Stimulated activated CD4-positive, alpha-beta T cell treated with anti-CD3 and anti-CD28 coated beads, TNF-alpha, amount 100 ng/mL, for 4 hours (primary cell): ENCODE data around the gene RSRP1.

Experiments
- DNase-seq, 3 experiments: peaks; one replicate each; pipeline ENCODE4 v3.0.0-alpha.2; 2020; ENCODE audit warnings: low read depth in 3 of 3

RSRP1 gene

DNA sequence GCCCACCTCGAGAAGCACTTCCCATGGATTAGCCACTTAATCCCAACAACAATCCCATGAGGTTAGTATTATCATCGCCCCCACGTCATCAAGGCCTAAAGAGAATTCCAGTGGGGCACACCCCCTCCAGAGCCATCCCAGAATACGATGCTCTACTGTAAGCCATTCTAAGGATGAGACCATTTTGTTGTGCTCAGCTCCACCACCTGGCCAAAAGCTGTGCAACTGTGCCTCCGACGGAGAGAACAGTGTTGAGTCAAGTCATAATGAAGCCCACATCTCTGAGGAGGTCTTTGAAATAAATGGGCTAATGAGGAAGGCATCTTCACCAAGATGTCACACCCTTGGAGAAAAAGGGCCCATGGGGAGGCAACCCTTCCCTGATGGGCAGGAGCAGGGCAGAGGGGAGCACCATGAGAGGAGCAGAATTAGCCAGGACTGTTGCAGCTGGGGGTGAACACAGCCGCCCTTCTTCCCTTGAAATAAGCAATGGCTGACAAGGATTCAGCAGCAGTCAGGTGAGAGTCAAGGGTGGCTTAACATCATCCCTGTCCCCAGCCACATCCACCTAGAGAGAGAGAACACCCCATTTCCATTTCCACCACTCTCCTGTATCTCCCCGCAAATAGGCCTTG is 29.5 kb downstream of the RSRP1 start:
- no peak for DNase-seq

DNA sequence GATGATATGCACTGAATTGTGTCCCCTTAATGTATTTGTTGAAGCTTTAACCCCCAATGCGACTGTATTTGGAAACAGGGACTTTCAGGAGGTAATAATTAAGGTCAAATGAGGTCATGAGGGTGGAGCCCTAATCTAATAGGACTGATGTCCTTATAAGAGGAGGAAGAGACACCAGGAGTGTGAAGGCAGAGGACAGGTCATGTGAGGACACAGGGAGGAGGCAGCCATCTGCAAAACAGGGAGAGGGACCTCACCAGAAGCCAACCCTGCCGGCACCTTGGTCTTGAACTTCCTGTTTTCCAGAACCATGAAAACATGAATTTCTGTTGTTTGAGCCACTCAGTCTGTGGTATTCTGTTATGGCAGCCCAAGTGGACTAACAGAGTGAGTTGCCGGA is 30.2 kb downstream of the RSRP1 start:
- DNase-seq: no peak

DNA sequence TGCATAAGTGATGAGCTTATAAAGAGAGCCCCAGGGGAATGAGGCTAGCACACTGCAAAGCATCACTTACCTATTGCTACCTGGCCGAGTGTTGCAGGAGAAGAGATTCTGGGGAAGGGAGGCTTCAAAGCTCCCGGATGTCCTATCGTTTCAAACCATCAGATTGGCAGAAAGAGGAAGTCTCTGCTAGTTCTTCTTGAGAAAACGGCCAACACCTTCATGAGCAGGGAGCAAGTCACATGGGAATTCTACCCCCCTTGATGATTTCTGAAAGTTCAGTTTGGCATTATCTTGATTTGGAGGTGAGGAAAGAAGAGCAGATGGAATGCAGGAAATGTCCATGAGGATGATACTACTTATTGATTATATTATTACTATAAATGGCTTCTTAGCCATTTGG is 31.1 kb downstream of the RSRP1 start:
- DNase-seq: no peak

DNA sequence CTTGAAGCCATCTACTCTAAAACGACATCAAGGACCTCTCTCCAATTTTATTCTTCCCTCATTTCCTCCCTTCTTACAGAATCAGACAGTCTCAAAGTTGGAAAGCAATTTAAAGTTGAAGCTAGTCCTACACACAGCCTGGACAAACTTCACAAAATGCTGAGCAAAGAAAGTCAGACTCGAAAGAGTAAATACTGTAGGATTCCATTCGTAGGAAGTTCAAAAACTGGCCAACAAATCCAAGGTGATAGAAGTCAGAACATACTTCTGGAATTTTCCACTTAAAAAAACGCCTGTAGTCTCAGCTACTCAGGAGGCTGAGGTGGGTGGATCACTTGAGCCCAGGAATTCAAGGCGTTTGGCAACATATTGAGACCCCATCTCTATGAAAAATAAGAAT is 34.5 kb downstream of the RSRP1 start:
- DNase-seq: no peak

DNA sequence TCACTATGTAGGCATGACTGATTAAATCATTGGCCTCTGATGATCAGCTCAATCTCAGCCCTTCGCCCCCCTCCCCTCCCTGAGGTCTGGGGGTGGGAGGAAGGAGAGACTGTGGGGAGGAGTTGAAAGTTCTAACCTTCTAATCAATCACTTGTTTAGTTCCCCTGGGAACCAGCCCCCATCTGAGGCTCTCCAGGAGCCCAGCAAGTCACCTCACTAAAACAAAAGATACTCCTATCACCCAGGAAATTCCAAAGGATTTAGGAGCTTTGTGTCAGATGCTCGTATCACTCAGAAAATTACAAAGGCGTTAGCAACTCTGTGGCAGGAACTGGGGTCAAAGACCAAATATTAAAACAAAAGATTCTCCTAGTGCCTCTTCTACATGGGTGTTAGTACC is 36.5 kb downstream of the RSRP1 start:
- DNase-seq: no peak

GRCh38 chr1:25209516-25209915 is 37.7 kb downstream of the RSRP1 start:
- DNase-seq: no peak

- no peak for DNase-seq
Observed at GRCh38 chr1:25208561-25209222, 38.6 kb downstream of the RSRP1 start.

DNA sequence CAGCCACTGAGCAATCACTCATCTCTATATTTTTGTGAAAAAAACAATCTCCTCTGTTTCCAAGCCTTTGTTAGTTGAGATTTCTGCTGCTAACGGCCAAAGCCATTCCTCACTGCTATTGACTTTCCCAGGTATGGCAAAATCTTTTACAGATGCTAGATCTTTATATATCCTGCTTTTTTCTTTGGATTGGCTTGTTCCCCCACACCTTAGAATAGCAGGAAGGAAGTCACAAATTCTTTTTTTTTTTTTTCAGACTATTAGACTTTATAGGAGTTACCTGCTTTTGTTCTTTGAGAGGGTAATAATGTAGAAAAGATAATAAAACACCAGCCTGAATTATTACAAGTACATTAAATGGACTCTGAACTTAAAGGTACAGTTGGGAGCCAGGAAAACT is 39.2 kb downstream of the RSRP1 start:
- no peak for DNase-seq

- no peak for DNase-seq
Observed at GRCh38 chr1:25206201-25206600, 41.1 kb downstream of the RSRP1 start.

DNA sequence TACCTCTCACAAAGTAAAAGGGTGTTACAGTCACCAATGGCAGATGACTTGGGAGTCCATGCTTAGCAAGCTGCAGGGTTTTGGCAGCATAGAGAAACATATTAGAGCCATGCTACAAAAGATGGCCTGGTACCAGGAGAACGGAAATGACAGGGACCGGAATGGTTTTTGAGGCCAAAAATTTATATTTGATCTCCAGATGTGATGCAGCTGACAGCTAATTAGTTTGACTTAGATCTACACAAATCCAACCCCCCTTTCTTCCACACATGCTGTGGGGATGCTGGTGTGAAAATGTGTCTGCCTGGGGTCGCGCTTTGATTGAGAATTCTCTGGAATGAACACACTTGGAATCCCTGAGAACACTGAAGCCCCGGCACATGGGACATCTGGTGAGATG is 41.5 kb downstream of the RSRP1 start:
- no peak for DNase-seq

DNA sequence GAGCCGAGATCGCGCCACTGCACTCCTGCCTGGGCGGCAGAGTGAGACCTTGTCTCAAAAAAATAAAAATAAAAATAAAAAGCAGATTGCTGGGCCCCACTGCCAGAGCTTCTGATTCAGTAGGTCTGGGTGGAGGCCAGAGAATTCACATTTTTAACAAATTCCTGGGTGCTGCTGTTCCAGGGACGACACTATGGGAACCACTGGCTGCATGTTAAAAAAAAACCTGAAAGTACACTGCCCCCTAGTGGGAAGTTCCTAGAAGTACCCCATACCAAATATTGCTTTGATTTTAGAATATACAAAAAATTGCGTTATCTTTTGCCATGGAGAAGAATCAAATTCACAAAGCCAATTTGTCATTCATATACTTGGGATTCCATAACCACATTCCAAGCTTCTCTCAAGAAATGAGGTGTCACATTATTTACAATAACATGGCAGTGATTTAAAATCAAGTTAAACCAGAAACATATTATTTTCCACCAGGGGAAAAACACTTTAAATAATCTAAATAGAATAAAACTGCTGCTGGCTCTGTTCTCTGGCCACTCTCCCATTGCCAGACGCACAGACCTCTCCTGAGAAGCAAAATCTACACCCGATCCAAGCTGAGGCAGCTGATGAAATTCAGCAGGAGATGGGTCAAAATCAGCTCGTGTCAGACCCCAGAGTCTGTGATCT is 42.3 kb downstream of the RSRP1 start:
- no peak for DNase-seq

DNA sequence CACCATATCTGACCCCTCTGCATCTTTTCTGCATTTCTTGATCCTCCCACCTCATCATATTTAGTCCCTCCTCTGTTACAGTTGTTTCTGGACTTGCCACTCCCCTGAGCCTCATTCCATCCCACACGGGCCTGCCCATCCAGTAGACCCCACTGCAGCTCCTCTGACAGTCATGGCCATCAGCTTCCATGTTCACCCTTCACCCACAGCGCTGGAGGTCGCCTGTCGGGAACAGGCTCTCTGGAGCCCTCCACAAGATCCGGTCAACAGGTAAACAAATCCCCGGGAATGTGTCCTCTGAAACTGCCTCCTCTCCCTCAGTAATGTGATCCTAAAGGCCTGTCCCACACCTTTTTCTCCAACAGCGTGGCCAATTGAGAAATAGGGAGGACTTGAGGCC is 46.2 kb downstream of the RSRP1 start:
- no peak for DNase-seq

DNA sequence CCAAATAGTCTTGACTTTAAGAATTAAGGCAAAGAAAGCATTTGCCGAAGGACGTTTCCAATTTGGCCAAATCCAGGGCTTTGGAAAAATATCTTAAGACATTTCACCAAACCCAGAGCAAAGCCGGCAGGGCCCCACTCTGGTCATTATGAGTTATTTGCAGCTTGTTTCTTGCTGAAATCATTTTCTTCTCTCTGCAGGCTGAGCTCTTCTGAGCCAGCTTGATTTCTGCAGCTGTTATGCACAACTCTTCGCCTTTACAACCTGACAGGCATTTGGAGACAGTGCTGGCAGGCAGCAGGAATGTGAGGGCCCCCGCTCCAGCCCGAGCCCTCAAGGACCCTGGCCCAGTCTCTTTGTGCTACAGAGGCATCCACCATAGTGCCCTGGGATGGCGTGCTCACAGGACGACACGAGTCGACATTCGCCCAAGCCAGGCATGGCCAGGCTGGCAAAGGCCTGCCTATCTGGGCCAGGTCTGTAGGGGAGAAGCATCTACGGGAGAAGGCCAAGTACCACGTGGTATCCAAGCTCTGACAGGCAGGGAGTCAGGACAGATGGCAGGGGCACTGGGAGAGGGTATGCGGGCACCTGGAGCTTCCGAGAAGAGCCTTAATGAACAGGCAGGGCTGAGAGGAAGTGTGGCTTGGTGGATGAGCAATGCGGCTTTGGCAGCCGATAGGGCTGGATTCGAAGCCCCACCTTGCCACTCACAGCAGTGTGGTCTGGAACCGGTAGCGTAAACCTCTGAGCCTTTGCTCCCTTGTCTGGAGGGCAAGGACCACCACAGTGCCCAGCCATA is 47.2 kb downstream of the RSRP1 start:
- DNase-seq: no peak

GRCh38 chr1:25198663-25199252 is 48.5 kb downstream of the RSRP1 start:
- DNase-seq: no peak

GRCh38 chr1:25197982-25198662 is 49.1 kb downstream of the RSRP1 start:
- DNase-seq: no peak

DNA sequence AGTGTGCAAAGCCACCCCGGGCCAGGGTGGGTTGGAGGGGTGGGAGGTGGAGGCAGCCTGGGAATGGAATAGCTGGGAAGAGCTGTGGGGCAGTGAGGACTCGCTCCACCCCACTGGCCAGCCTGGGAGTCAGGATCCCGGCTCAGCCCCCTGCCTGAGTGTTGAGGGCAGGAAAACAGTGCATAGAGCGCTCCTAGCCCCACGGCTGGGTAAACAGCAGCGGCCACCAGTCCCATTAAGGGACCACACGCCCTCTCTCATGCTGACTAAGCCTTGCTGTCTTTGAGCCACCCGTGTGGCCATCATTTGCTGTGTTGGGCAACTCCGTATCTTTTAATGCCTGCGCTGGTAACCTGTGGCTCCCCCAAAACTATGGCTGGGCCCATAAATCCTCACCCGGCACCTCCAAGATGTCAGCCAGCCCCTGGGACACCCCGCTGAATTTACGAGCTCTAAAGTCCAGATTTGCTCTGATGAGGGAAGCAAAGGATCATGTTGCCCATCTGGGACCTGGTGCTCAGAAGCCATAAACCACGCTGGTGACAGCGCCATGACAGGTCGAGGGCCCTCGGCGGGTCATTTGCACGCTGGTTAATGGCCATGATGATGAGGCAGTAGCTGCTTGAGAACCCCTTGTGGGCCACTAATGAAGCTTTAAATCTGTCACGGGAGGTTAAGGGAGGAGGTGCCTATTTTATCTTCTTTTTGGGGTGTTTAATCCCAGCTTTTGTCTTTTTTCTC is 49.8 kb downstream of the RSRP1 start:
- DNase-seq: no peak

DNA sequence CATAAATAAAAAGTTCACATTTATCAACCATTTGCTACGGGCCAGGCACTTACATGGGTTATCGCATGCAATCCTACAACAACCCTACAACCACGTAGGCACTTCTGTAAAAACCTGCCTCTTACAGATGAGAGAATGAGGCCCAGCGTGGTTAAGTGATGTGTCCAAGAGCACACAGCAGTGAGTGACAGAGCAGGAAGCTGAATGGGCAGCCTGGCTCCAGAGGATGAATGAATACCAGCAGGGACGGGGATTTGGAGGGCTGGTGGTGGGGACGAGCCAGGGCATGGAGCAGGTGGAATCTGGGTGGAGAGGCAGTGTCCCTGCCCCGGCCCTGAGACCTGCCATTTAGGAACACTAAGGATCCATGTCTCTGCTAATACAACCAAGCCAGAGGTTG is 50.4 kb downstream of the RSRP1 start:
- DNase-seq: no peak

DNA sequence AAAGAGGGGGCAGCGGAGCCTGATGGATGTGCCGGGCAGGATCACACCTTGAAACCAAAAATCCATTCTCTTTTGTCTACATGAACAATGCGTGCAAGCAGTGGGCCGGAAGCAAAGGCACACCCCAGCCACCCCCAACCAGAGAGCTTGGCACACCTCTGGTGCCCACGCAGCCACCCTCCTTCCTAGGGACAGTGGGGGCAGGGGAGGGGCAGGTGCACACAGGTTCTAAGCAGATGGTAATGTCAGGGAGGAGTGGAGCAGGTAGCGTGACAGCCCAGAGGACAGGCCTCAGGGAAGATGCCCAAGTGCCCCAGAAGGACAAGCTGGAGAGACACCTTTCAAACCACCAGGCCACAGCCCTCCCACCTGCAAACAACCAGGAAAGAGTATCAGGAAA is 51.4 kb downstream of the RSRP1 start:
- DNase-seq: no peak

DNA sequence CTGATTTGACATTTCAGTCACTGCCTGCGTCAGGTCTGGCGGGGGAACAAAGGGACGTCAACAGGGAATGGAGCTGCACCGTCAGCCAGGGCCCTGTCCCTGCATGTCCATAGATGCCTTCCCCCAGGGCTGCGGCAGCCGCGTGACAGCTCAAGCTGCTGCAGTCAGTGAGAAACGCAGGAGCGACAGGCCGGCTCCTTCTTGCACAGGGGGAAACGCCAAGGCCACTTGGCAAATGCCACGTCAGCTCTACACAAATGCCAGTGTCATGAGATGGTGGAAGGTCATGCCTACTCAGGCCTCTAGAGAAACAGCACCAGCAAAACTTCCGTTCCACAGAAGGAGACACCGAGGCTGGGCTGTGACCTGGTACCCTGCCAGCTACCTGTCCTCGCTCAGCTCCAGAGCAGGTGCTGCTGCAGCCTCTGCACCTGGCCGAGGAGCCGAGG is 52.7 kb downstream of the RSRP1 start:
- no peak for DNase-seq

GRCh38 chr1:25194054-25194453 is 53.2 kb downstream of the RSRP1 start:
- DNase-seq: no peak

DNA sequence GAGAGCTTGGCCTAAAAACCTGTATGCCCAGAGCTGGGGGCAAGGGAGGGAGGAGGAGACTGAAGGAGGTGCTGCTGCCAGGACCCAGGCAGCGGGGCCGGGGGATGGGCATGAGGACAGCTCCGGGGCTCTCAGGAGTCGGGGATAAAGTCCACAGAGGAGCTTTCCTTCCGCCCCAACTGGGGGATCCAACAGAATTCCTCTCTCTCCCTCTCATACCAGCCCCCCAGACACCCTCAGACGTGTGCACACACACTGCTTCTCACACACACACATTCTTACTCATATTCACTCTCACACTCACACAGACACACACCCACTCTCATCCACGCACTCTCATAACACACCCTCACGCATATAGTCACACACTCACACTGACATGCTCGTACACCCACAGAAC is 54.0 kb downstream of the RSRP1 start:
- no peak for DNase-seq
